Vagina (tissue), 2 donors: ENCODE measurements around the gene TMCO6.

Source experiments
- CTCF ChIP-seq, 3 experiments: fragments of 450-650 bp in 2 of 3; fragments of 200-600 bp in 1 of 3; sonication (generic) in 1 of 3; IDR thresholded peaks; one replicate each; pipeline ENCODE4 v1.5.1; 2017 to 2019; ENCODE audit warnings: antibody characterized with exemption in 3 of 3, mild to moderate bottlenecking in 2 of 3, moderate library complexity in 2 of 3
- POLR2A ChIP-seq, 2 donors: fragments of 450-650 bp; IDR thresholded peaks; one replicate each; pipeline ENCODE4 v1.6.1; 2017; ENCODE audit warnings: antibody characterized with exemption in 2 of 2, mild to moderate bottlenecking in 2 of 2, moderate library complexity in 2 of 2

- TF ChIP-seq POLR2A (IDR thresholded peaks at IDR 0.05) (no peak), CTCF (IDR thresholded peaks at IDR 0.05) (no peak)
Measured at GRCh38 chr5:140630292-140631035, 8.8 kb upstream of the TMCO6 start.
